Measurements from ENCODE around the gene FBXL5. TPM values are rescaled to one million over a fixed set of nuclear protein-coding genes. Genes with fewer than 3 reads are reported as not detected.
A peak's percentile ranks its signal among the peaks of the same experiment; 100 is the strongest.

FBXL5 gene
- total RNA-seq, 1 donor from 2014 or later = 32.1 TPM

DNA sequence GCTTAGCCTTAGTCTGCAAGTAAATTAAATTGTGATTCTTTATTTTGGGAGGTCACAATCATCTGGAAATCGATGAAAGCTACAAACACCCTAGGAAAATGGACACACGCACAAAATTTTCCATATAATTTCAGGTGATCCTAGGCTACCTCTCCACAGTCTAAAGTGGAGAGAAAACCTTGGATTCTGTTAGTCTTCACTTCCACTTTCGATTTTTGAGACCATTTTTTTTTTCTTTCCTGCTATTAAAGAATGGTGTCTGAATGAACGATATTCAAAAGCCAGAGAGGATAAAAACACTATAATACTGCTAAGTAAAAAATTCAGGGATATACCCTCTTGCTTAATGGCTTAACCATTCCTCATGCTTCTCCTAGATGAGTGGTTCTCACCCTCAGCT is 1.7 kb downstream of the FBXL5 start:
- Mint-ChIP-seq H3K4me1 (peaks cover 58% of the 10 kb centered on the region), H3K36me3 (ENCODE audit: low read depth) (peaks cover 5% of the 10 kb centered on the region), H3K9me3 (no peaks in the 10 kb centered on the region), H3K27ac (peak overlapping the region; percentile 91), H3K27me3 (no peaks in the 10 kb centered on the region), H3K4me3 (peak overlapping the region; percentile 95)
- POLR2A ChIA-PET = interaction anchor here (0.5 to 3.1 kb wide), 4 partner anchors 22 to 1423 kb away, joined by 3 to 14 read pairs (median 6); partner anchors contain the start of gene CPEB2
- intact Hi-C loops (cut with micrococcal nuclease) = loop anchor here (5.0 to 10.0 kb wide), 4 partner anchors 241 to 779 kb away; partner anchors contain the start of gene TAPT1
- CTCF ChIA-PET = interaction anchor here (1.2 to 1.8 kb wide), 2 partner anchors 196 to 615 kb away, joined by 3 to 4 read pairs; no protein-coding TSS in a partner anchor
- DNase-seq (no peak), ATAC-seq (ENCODE audit: low read depth) (no peak)
- TF ChIP-seq, protein P1, sequence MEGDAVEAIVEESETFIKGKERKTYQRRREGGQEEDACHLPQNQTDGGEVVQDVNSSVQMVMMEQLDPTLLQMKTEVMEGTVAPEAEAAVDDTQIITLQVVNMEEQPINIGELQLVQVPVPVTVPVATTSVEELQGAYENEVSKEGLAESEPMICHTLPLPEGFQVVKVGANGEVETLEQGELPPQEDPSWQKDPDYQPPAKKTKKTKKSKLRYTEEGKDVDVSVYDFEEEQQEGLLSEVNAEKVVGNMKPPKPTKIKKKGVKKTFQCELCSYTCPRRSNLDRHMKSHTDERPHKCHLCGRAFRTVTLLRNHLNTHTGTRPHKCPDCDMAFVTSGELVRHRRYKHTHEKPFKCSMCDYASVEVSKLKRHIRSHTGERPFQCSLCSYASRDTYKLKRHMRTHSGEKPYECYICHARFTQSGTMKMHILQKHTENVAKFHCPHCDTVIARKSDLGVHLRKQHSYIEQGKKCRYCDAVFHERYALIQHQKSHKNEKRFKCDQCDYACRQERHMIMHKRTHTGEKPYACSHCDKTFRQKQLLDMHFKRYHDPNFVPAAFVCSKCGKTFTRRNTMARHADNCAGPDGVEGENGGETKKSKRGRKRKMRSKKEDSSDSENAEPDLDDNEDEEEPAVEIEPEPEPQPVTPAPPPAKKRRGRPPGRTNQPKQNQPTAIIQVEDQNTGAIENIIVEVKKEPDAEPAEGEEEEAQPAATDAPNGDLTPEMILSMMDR (IDR thresholded peaks at IDR 0.05) = no peak

DNA sequence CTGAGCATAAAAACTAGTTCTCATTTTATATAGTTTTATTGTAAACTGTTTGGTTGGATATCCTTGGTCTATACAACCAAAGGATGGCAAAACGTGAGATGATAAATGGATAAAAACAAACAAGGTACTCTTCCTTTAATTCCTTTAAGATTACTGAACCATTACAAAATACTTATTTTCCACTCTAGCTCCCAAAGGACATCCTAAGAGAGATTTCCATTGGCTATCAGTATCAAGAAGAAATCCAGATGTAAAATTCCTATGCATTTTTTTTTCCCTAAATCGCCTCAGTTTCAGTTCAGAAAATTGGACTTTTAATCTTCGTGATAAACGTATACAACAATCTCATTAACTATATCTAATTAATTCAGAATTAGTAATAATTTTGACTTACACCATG is 2.3 kb downstream of the FBXL5 start:
- peak overlapping the region; percentile 25 for H3K27ac Mint-ChIP-seq
- CTCF ChIA-PET = interaction anchor here (1.0 to 1.8 kb wide), 2 partner anchors 10 to 196 kb away, joined by 3 to 4 read pairs; no protein-coding TSS in a partner anchor
- ATAC-seq (ENCODE audit: low read depth) (no peak), DNase-seq (no peak)
- peak overlapping the region; percentile 11 for H3K4me3 Mint-ChIP-seq
- H3K9me3 Mint-ChIP-seq = no peaks in the 10 kb centered on the region
- no peaks in the 10 kb centered on the region for H3K27me3 Mint-ChIP-seq
- H3K36me3 Mint-ChIP-seq (ENCODE audit: low read depth) = peaks cover 5% of the 10 kb centered on the region
- H3K4me1 Mint-ChIP-seq = peaks cover 59% of the 10 kb centered on the region
- TF ChIP-seq, protein P1 (IDR thresholded peaks at IDR 0.05) = no peak
- POLR2A ChIA-PET = interaction anchor here (1.0 kb wide), 1 partner anchor 35 kb away, joined by 4 read pairs; no protein-coding TSS in a partner anchor
- intact Hi-C loops (cut with micrococcal nuclease) = loop anchor here (5.0 to 10.0 kb wide), 4 partner anchors 241 to 778 kb away; partner anchors contain the start of gene TAPT1

DNA sequence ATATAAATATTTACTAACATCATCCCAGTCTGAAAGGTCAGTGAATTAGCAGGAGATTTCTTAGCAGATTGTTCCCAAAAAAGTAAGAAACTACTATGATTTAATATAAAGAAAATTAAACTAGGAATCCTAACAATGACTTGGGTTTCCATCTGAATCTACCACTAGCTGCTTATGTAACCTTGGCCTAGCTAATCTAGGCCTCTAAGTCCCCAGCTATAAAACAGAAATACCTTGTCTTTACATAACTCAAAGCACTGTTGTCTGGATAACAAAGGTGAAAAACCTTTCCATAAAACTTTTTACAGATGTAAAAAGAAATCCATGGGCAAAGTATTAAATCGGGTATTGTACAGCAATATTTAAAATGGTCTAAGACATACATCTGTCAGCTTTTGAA is 3.0 kb downstream of the FBXL5 start:
- H3K4me1 Mint-ChIP-seq = peaks cover 60% of the 10 kb centered on the region
- H3K36me3 Mint-ChIP-seq (ENCODE audit: low read depth) = peaks cover 5% of the 10 kb centered on the region
- CTCF ChIA-PET = interaction anchor here (1.0 to 1.8 kb wide), 3 partner anchors 10 to 419 kb away, joined by 3 to 4 read pairs (median 3); no protein-coding TSS in a partner anchor

DNA sequence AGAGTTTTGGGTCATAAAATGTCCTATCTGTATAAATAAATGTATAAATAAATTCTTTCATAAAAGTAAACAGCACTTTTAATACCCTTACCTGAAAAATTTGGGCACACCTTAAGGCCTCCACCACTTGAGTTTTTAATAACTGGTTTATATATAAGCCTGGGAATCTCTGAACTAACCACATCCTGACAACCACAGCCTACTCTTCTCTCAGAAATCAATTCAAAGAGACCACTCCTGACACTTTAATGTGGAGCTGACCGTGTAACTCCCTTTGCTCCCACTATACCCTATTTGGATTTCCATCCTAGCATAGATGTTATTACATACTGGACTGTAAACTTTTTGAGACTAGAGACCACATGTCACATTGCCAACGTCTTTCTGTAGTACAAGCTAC is 3.5 kb downstream of the FBXL5 start:
- H3K9me3 Mint-ChIP-seq = no peaks in the 10 kb centered on the region
- peaks cover 60% of the 10 kb centered on the region for H3K4me1 Mint-ChIP-seq
- H3K27me3 Mint-ChIP-seq = no peaks in the 10 kb centered on the region
- H3K27ac Mint-ChIP-seq = no peak overlapping the region
- TF ChIP-seq, protein P1 (IDR thresholded peaks at IDR 0.05) = no peak
- intact Hi-C loops (cut with micrococcal nuclease) = loop anchor here (2.0 to 10.0 kb wide), 5 partner anchors 239 to 777 kb away; partner anchors contain the start of gene TAPT1
- POLR2A ChIA-PET = interaction anchor here (1.0 to 1.2 kb wide), 3 partner anchors 10 to 398 kb away, joined by 3 to 4 read pairs (median 3); no protein-coding TSS in a partner anchor
- H3K4me3 Mint-ChIP-seq = peak overlapping the region; percentile 4
- no peak for DNase-seq
- CTCF ChIA-PET = interaction anchor here (1.2 kb wide), 1 partner anchor 419 kb away, joined by 3 read pairs; no protein-coding TSS in a partner anchor
- ATAC-seq (ENCODE audit: low read depth) = no peak
- peaks cover 5% of the 10 kb centered on the region for H3K36me3 Mint-ChIP-seq (ENCODE audit: low read depth)

More for the DNA sequence above, 3.0 kb downstream of the FBXL5 start:
- no peak for ATAC-seq (ENCODE audit: low read depth)
- intact Hi-C loops (cut with micrococcal nuclease) = loop anchor here (5.0 to 10.0 kb wide), 4 partner anchors 240 to 777 kb away; partner anchors contain the start of gene TAPT1
- Mint-ChIP-seq H3K9me3 (no peaks in the 10 kb centered on the region), H3K4me3 (no peak overlapping the region), H3K27me3 (no peaks in the 10 kb centered on the region), H3K27ac (no peak overlapping the region)
- TF ChIP-seq, protein P1 (IDR thresholded peaks at IDR 0.05) = no peak
- POLR2A ChIA-PET = interaction anchor here (1.0 kb wide), 1 partner anchor 36 kb away, joined by 4 read pairs; no protein-coding TSS in a partner anchor
- no peak for DNase-seq

DNA sequence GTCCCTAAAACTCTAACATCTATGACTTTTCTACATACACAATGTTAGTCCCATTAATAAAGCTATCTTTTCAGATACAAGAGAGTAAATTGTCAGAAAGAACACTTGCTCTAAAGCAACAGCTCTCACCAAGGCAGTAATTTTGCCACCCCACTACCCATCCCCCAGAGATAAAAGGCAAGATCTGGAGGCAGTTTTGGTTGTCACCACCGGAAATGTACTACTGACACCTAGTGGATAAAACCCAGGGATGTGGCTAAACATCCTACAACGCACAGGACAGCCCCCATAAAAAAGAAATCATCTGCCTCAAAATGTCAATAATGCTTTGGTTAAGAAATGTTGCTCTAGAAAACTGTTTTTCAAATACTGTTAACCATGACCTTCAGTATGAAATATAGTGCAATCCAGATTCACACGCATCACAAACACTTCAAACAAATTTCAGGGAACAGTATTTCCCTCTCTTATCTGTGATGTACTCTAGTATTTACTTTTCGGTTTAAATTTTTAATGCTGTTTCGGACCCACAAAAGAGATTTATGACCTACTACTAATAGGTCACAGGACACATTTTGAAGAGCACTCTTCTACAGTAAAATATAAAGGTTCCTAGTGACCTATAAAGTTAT is 5.1 kb downstream of the FBXL5 start:
- Mint-ChIP-seq H3K9me3 (no peaks in the 10 kb centered on the region), H3K27me3 (no peaks in the 10 kb centered on the region), H3K36me3 (ENCODE audit: low read depth) (peaks cover 3% of the 10 kb centered on the region), H3K4me3 (no peak overlapping the region), H3K27ac (peak overlapping the region; percentile 31), H3K4me1 (peaks cover 53% of the 10 kb centered on the region)
- ATAC-seq (ENCODE audit: low read depth) (peak; percentile 63), DNase-seq (no peak)
- ChIA-PET POLR2A (no interaction called here), CTCF (interaction anchor here (0.8 to 1.3 kb wide), 5 partner anchors 84 to 1993 kb away, joined by 3 to 4 read pairs (median 3); no protein-coding TSS in a partner anchor)
- intact Hi-C loops (cut with micrococcal nuclease) = loop anchor here (1.0 to 10.0 kb wide), 8 partner anchors 171 to 775 kb away; partner anchors contain the start of gene TAPT1
- TF ChIP-seq, protein P1 (IDR thresholded peaks at IDR 0.05) = no peak

Measured in activated B cell treated with CpG ODN at 0.5 μM for 24 hours (primary cell).